ENCODE data around the gene GPRC5A. TPM values are rescaled to one million over a fixed set of nuclear protein-coding genes. Genes with fewer than 3 reads are reported as not detected.
A peak's percentile ranks its signal among the peaks of the same experiment; 100 is the strongest.

The GPRC5A gene
- total and polyA plus RNA-seq, 2 of the 8 experiments (the other 6 are each of a cell fraction or from before 2014, with no cell fraction given): 1.0 to 1.4 TPM

- no peak overlapping the region for H3K56ac ChIP-seq (replicated peaks; ENCODE audit: insufficient read length, low read depth, low read length)
- FAIRE-seq: no peak
- H2AK5ac ChIP-seq (ENCODE audit: low read depth, low read length): no peak overlapping the region
- H3K23me2 ChIP-seq (ENCODE audit: low read depth, low read length): peaks cover 11% of the 10 kb centered on the region; the same call in 1 of the 2 replicates
- H2BK20ac ChIP-seq (ENCODE audit: low read length): 0 out of 2 replicates have a peak overlapping the region, but pooled peaks have one; percentile 32
- WGBS, 2 experiments (ENCODE audit: extremely low coverage in 1 of 2, insufficient coverage in 1 of 2, insufficient read length in 1 of 2, insufficient replicate concordance in 2 of 2, low coverage in 1 of 2, low lambda C conversion rate in 2 of 2, missing lambda C conversion rate in 1 of 2): 71% methylated on average over 7 of the region's 7 CpGs; no CpG with 5 or more reads in 1 of the 2 experiments
- H2BK15ac ChIP-seq (ENCODE audit: low read length): no peak overlapping the region
- H3K27me3 ChIP-seq (replicated peaks in 1 of 4; ENCODE audit: control insufficient read depth in 3 of 4, extremely low read depth in 1 of 4, insufficient read depth in 3 of 4, low read length in 3 of 4): peaks cover 0 to 37% (median 20%) of the 10 kb centered on the region in 4 experiments; a peak in 6 of 7 replicates
- H2BK120ac ChIP-seq (replicated peaks; ENCODE audit: low read depth, low read length): no peak overlapping the region
- no peak overlapping the region for H3K23ac ChIP-seq (ENCODE audit: insufficient read length)
- H3K18ac ChIP-seq (ENCODE audit: extremely low read depth, low read length): no peak overlapping the region
- H3K4me2 ChIP-seq (ENCODE audit: insufficient read depth in 1 of 2, low read depth in 2 of 2, low read length in 2 of 2): no peak overlapping the region
- H3K27ac ChIP-seq (ENCODE audit: low read depth, low read length): no peak overlapping the region
- H3K14ac ChIP-seq (ENCODE audit: insufficient read length): no peak overlapping the region
- H3K36me3 ChIP-seq (ENCODE audit: control insufficient read depth in 2 of 4, insufficient read depth in 4 of 4, low read length in 3 of 4): no peaks in the 10 kb centered on the region
- DNase-seq (ENCODE audit: low read depth in 1 of 2, low spot score in 2 of 2): no peak
- H3K9ac ChIP-seq (replicated peaks in 1 of 4; ENCODE audit: extremely low read depth in 1 of 4, low read depth in 3 of 4, low read length in 3 of 4): no peak overlapping the region
- H3K79me1 ChIP-seq (ENCODE audit: low read depth, low read length): no peaks in the 10 kb centered on the region
- H3K4me3 ChIP-seq (ENCODE audit: extremely low read depth in 1 of 4, insufficient read depth in 2 of 4, low read depth in 3 of 4, low read length in 4 of 4): no peak overlapping the region
- no peak overlapping the region for H2BK12ac ChIP-seq (ENCODE audit: low read depth, low read length)
- H4K5ac ChIP-seq (ENCODE audit: insufficient read length, low read depth, low read length): no peak overlapping the region
- no peak overlapping the region for H4K8ac ChIP-seq (ENCODE audit: extremely low read depth, insufficient read depth, low read length)
- no peaks in the 10 kb centered on the region for H3K79me2 ChIP-seq (ENCODE audit: control insufficient read depth in 1 of 2, insufficient read depth in 2 of 2, low read length in 2 of 2)
- peaks cover 8 to 19% (median 16%) of the 10 kb centered on the region in 4 experiments; a peak in 6 of 7 replicates for H3K4me1 ChIP-seq (replicated peaks in 1 of 4; ENCODE audit: control insufficient read depth in 3 of 4, insufficient read depth in 4 of 4, low read length in 3 of 4)
- H2BK5ac ChIP-seq (ENCODE audit: low read depth, low read length): no peak overlapping the region
- no peak overlapping the region for H2AFZ ChIP-seq (ENCODE audit: low read length)
- H4K20me1 ChIP-seq (replicated peaks in 1 of 2; ENCODE audit: control insufficient read depth in 1 of 2, insufficient read depth in 2 of 2, low read length in 2 of 2): no peaks in the 10 kb centered on the region
- ChIA-PET CTCF (ENCODE audit: partially characterized antibody) (interaction anchor here (1.0 kb wide), 2 partner anchors 10 to 325 kb away, joined by 4 to 5 read pairs; no protein-coding TSS in a partner anchor), POLR2A (ENCODE audit: partially characterized antibody) (no interaction called here)
- no peak overlapping the region for H4K91ac ChIP-seq (replicated peaks; ENCODE audit: insufficient read length, low read length)
- no peaks in the 10 kb centered on the region for H3K9me3 ChIP-seq (ENCODE audit: insufficient read depth in 2 of 2, low read depth in 1 of 2, low read length in 1 of 2)
- H3K4ac ChIP-seq (replicated peaks; ENCODE audit: insufficient read length, low read depth, low read length): no peak overlapping the region
- no peak for TF ChIP-seq SIRT6 (IDR thresholded peaks at IDR 0.05; ENCODE audit: low read length)
- TF ChIP-seq HDAC2 (IDR thresholded peaks at IDR 0.05; ENCODE audit: borderline replicate concordance in 1 of 2, low read depth in 2 of 2, low read length in 2 of 2): no peak
- no peak for TF ChIP-seq KDM1A (IDR thresholded peaks at IDR 0.05; ENCODE audit: borderline replicate concordance, low read length)
- TF ChIP-seq CHD2 (IDR thresholded peaks at IDR 0.05; ENCODE audit: low read length): no peak
- no peak for TF ChIP-seq EZH2 (IDR thresholded peaks at IDR 0.05; ENCODE audit: low read depth, low read length, severe bottlenecking)
- no peak for TF ChIP-seq BRCA1 (IDR thresholded peaks at IDR 0.05; ENCODE audit: low read depth, low read length)
- no peak for TF ChIP-seq SP2 (IDR thresholded peaks at IDR 0.05; ENCODE audit: low read length)
- TF ChIP-seq, protein P1, sequence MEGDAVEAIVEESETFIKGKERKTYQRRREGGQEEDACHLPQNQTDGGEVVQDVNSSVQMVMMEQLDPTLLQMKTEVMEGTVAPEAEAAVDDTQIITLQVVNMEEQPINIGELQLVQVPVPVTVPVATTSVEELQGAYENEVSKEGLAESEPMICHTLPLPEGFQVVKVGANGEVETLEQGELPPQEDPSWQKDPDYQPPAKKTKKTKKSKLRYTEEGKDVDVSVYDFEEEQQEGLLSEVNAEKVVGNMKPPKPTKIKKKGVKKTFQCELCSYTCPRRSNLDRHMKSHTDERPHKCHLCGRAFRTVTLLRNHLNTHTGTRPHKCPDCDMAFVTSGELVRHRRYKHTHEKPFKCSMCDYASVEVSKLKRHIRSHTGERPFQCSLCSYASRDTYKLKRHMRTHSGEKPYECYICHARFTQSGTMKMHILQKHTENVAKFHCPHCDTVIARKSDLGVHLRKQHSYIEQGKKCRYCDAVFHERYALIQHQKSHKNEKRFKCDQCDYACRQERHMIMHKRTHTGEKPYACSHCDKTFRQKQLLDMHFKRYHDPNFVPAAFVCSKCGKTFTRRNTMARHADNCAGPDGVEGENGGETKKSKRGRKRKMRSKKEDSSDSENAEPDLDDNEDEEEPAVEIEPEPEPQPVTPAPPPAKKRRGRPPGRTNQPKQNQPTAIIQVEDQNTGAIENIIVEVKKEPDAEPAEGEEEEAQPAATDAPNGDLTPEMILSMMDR (IDR thresholded peaks at IDR 0.05; ENCODE audit: control extremely low read depth in 1 of 3, insufficient read depth in 1 of 3, low read depth in 1 of 3, low read length in 3 of 3): no peak
- no peak for TF ChIP-seq GABPA (IDR thresholded peaks at IDR 0.05; ENCODE audit: borderline replicate concordance, insufficient read depth, low read length)
- no peak for TF ChIP-seq SRF (IDR thresholded peaks at IDR 0.05; ENCODE audit: low read depth, low read length)
- TF ChIP-seq MAX (IDR thresholded peaks at IDR 0.05): no peak
Measured at GRCh38 chr12:12887471-12887870, 3.9 kb upstream of the GPRC5A start.
